AG08396 (cell line): ENCODE results near the gene OR4K14.
"Not testable (repeated sequence)": the region's sequence is repeated elsewhere in the genome, so short reads cannot be mapped to it uniquely, and the experiment has no call there.

Source experiments
- DNase-seq: peaks from one replicate; pipeline ENCODE4 v3.0.0; 2012; ENCODE audit warnings: low spot score, mixed read lengths

OR4K14 gene, protein sequence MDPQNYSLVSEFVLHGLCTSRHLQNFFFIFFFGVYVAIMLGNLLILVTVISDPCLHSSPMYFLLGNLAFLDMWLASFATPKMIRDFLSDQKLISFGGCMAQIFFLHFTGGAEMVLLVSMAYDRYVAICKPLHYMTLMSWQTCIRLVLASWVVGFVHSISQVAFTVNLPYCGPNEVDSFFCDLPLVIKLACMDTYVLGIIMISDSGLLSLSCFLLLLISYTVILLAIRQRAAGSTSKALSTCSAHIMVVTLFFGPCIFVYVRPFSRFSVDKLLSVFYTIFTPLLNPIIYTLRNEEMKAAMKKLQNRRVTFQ

GRCh38 chr14:20019257-20019865, at the start of gene OR4K14:
OR4K14 (minus strand) TSS chr14:20019307; CDS start chr14:20015193, 4,114 bp downstream.
- no peak for DNase-seq

DNA sequence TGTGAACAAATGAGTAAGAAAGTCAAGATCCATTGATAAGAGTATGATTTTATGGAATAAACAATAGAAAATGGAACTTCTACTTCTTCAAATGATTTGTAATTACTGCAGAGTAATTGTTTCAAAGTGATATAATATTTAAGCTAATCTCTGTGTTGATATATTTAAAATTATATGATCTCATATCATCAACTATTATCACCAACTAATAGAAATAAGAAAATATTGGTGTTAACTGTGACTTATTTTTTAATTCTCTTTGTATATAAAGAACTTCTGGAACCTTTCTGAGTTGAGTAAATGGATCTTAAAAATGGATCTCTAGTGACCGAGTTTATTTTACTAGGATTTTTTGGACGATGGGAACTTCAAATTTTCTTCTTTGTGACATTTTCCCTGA, 40.6 kb upstream of the OR4K14 start, which contains the start of gene OR4L1:
TSS of gene OR4L1 (plus strand) at position 301 of the 400 bp plus-strand sequence. CDS start at position 301, 0 bp downstream.
- DNase-seq = no peak

GRCh38 chr14:20048202-20048601, 29.1 kb upstream of the OR4K14 start:
- DNase-seq = no peak

GRCh38 chr14:20044243-20044642, 25.1 kb upstream of the OR4K14 start:
- DNase-seq = no peak

DNA sequence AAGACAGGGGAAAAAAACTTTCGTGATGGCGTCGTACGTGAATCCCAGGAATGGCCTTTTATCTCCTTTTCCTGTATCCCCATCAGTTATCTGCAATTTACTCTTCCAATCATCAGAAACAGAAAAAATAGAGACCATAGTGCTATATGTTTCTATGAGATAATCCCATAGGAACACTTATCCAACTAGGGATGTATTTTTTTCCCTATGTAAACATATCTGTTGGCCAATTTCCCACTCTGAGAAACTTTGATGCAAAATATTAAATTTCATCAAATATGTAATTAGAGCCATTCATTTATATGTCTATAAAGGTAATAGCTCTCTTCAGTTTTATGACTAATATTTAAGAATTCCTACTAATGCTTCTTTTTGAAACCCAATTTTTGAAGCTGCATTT, 16.8 kb upstream of the OR4K14 start, which contains the start of gene OR4K13:
TSS of gene OR4K13 (minus strand) at position 101 of the 400 bp plus-strand sequence. CDS start 1,280 bp downstream, outside the sequence.
- DNase-seq = no peak

DNA sequence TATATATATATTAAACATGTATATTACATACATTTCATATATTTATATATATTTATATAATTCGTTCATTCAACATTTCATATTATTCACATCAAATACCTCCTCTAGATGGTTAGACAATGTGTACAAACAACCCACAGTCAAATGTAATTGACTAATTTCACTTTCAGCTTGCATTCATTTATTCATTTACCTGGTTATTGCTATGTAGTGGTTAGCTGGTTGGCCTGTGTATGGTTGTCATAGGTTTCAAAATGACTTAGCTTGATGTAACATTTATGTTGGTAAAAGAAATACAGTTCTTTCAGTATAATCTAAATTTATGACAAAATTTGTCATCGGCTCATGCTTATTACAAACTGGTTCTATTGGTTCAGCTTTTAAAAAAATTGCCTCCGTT, 16.3 kb upstream of the OR4K14 start:
- no peak for DNase-seq

GRCh38 chr14:20031058-20031457, 12.0 kb upstream of the OR4K14 start:
- no peak for DNase-seq

GRCh38 chr14:20008156-20008555, 11.0 kb downstream of the OR4K14 start:
- no peak for DNase-seq

- DNase-seq = no peak
Measured at GRCh38 chr14:20002319-20002718, 16.8 kb downstream of the OR4K14 start.

- no peak for DNase-seq
Measured at GRCh38 chr14:20001863-20002262, 17.2 kb downstream of the OR4K14 start, which contains the start of gene OR4Q2. OR4Q2 (plus strand) TSS chr14:20002163.

GRCh38 chr14:19993438-19993837, 25.7 kb downstream of the OR4K14 start:
- no peak for DNase-seq

DNA sequence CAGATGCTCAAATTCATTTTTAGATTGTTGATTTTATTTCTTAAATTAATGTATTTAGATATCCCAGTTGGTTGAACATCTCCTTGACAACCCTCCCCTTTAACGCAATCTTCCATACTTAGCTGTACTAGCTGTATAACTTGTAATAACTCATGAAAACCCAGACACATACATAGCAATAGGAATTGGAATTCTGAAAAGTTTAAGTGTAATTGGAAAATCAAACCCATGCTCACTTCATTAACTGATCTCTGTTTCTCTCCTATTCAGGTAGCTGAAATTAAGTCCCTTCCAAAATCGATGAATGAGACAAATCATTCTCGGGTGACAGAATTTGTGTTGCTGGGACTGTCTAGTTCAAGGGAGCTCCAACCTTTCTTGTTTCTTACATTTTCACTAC, 43.8 kb downstream of the OR4K14 start, which contains the start of gene OR4K15:
TSS of gene OR4K15 (plus strand) at position 301 of the 400 bp plus-strand sequence. CDS start at position 301, 0 bp downstream.
- DNase-seq = no peak

- DNase-seq = no peak
Measured at GRCh38 chr14:19974844-19975243, 44.3 kb downstream of the OR4K14 start.

GRCh38 chr14:19969735-19970134, 49.4 kb downstream of the OR4K14 start:
- DNase-seq = not testable (repeated sequence)
